GM12892 (cell line): ENCODE measurements around the gene PRSS21.
A peak's percentile ranks its signal among the peaks of the same experiment; 100 is the strongest.

Experiments used
- POLR2A ChIP-seq: IDR thresholded peaks from 2 replicates; pipeline ENCODE4 v1.6.1; 2011; ENCODE audit warnings: low read depth, low read length, control low read depth
- POLR2AphosphoS5 ChIP-seq: IDR thresholded peaks from 2 replicates; pipeline ENCODE4 v1.6.1; 2011; ENCODE audit warnings: low read depth, low read length, control low read depth
- TAF1 ChIP-seq: IDR thresholded peaks from 2 replicates; pipeline ENCODE4 v1.6.1; 2011; ENCODE audit warnings: low read depth, mild to moderate bottlenecking, control low read depth, low read length, borderline replicate concordance

GRCh38 chr16:2867987-2868789 is 51.2 kb downstream of the PRSS21 start:
- TF ChIP-seq POLR2A (peak; percentile 86), POLR2AphosphoS5 (peak; percentile 64; the same call in 1 of the 2 replicates), TAF1 (peak; percentile 87)
